Ovary (tissue), 3 donors: ENCODE measurements around the gene CCND1.

Source experiments
- POLR2A ChIP-seq: fragments of 450-650 bp; IDR thresholded peaks from one replicate; pipeline ENCODE4 v1.6.1; 2017; ENCODE audit warnings: antibody characterized with exemption, mild to moderate bottlenecking, moderate library complexity
- TF ChIP-seq, protein P1 (sequence below), 3 donors: fragments of 450-650 bp in 2 of 3; fragments of 200-600 bp in 1 of 3; IDR thresholded peaks; one replicate each; pipeline versions ENCODE4 v1.5.1 to v1.8.0; 2016 to 2022; ENCODE audit warnings: antibody characterized with exemption in 3 of 3, mild to moderate bottlenecking in 1 of 3
- donor health status: DM: no; HTN: no; CAD: no.

DNA sequence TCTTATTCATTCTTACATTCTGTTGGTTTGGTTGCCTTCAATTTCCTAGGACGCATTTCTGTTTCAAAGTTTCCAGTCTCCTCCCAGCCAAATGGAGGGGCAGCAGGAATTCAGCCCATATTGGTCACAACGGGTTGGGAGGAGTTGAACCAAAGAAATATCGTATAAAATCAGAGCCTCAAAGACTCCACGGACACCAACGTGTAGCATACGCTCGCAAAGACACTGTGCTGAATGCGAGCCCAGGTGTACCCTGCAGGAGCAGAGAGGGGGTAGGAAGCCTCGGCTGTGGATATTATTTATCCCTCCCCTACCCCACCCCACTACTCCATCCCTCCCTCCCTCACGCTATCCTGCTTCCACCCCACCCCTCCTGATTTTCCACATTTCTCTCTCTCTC, 15.5 kb upstream of the CCND1 start:
- TF ChIP-seq, protein P1, sequence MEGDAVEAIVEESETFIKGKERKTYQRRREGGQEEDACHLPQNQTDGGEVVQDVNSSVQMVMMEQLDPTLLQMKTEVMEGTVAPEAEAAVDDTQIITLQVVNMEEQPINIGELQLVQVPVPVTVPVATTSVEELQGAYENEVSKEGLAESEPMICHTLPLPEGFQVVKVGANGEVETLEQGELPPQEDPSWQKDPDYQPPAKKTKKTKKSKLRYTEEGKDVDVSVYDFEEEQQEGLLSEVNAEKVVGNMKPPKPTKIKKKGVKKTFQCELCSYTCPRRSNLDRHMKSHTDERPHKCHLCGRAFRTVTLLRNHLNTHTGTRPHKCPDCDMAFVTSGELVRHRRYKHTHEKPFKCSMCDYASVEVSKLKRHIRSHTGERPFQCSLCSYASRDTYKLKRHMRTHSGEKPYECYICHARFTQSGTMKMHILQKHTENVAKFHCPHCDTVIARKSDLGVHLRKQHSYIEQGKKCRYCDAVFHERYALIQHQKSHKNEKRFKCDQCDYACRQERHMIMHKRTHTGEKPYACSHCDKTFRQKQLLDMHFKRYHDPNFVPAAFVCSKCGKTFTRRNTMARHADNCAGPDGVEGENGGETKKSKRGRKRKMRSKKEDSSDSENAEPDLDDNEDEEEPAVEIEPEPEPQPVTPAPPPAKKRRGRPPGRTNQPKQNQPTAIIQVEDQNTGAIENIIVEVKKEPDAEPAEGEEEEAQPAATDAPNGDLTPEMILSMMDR (IDR thresholded peaks at IDR 0.05): no peak
- TF ChIP-seq POLR2A: no peak
